NCI-H2196 treated with DMSO at 0.1 percent for 48 hours (cell line): ENCODE results near the gene PDCD1.

ENCODE experiments used
- DNase-seq: peaks from one replicate; lab custom pipeline; 2025; ENCODE audit not compliant: unreplicated experiment; lab: John Stamatoyannopoulos, UW

Gene PDCD1

DNA sequence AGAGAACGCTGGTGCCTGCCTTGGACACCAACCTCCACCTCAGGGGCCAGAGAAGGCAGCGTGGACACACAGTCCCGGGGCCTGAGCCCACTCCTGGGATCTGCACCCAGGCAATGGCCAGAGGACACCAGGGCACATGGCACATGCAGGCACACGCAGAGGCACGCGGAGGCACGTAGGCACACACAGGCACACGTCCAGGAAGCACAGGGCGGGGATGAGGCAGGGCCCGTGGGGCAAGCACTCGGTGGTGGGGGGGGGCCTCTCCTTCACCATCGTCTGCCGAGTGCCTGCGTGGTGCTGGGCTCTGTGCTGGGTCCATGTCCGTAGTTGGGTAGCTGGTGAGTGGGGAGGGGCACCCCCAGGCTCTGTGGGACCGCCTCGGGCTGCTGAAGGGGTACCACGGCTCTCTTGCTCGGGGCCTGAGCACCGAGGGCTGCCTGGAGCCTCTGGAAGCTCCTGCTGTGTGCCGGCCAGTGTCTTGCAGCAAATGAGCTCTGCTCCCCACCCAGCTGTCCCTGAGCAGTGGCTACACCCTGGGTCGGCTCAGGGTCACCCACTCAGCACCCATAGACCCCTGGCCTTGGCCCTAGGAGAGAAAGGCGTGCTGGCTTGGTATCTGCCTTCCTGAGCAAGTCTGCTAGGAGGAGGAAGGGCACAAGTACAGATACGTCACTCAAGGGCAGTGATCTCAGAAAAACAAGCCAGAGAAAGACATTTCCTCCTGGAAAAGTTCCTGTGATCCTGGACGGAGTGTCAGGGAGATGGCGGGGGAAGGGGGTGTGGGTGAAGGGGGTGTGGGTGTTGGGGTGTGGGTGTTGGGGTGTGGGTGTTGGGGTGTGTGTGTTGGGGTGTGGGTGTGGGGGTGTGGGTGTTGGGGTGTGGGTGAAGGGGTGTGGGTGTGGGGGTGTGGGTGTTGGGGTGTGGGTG lies 37.3 kb upstream of the PDCD1 start:
- peak; percentile 33 for DNase-seq

DNA sequence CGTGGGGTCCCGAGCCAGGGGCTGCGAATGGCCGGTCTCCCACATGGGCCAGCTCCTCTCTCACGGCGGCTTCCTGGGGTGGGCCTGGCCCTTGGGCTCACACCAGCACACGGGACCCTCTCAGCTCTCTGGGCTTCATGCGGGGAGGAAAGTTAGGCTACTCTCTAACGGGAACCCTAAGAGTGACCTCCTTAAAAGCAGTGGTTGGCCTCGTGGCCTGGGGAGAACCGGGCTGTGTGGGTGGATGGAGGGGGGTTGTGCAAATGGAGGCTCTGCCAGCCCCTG lies 36.7 kb upstream of the PDCD1 start:
- no peak for DNase-seq

- DNase-seq = no peak
Observed at GRCh38 chr2:241894681-241895426, 36.2 kb upstream of the PDCD1 start.

DNA sequence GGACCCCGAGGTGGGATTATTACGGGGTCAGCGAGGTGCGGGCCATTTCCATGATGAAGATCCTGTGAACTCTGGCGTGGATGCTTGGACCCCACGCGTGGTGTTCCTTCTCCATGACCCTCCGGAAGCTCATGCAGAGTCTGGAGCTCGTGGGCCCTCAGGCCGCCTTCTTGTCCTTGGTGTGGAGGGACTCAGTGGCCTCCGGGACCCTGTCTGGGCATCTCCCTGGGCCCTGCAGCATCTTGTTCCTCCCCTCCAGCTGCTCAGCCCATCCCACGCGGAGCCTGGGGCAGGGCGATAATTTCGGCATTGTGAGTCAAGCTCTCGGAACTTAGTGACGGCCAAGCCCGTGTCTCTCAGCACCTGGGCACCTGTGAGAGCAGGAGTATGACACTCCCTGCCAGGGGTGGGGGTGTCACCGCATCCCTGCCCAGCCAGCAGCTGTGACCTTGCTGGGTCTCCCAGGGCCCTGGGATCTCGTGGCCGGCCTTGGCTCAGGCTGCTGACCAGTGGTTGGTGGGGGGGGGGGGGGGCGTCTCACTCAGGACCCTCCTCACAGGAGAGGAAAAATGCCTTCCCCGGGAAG lies 35.5 kb upstream of the PDCD1 start:
- no peak for DNase-seq

DNA sequence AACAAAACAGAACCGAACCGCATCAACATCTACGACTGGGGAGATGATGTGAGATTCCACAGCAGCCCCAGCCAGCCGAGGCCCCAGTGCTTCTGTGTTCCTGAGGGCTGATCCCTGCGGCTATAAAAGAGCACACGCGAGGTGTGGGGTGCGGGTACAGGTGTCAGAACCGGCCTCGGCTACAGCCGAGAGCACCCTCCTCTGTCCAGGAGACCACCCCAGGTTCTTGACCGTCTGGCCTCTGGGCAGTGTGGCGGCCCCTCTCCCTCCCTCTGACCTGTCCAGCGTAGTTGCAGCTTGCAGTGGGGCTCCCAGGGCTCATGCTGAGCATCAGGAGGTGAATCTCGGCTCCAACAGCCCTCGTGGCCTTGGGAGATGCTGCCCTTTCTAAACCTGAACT lies 34.6 kb upstream of the PDCD1 start:
- DNase-seq = no peak

DNA sequence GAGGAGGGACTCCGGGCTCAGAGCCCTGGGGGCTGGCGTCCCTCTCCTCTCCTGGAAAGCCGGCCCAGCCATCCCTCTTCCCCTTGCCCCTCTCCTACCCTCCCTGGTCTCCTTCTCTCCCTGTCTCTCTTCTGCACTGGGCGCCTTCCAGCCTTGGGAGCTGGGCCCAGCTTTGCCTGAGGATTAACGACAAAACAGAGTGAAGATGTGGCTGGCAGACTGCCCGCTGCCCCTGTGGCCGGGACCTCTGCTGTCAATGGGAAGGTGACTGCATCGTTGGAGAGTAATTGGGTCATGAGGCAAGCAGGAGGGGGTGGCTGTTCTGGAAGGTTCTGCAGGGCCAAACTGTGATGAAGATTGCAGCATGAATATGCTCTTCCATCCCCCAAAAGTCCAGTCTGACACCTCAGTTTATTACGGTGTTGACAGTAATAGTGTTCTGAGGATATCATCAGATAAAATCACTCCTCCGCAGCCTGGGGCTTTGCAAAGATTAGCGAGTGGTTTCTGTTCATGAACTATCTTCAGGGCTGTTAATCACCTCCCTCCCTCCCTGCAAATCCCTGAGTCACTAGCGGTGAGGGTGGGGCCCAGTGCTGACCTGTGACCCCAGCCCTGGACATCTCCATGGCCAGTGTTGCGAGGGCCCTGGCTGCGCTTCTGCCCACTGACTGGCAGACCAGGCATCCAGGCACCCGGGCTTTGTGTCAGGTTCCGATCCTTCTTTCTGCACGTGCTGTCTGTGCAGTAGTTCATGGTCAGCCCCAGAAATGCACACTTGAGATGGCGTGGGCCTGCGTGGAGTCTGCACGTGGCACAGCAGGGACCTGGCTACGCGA lies 33.8 kb upstream of the PDCD1 start:
- DNase-seq = no peak

- DNase-seq = no peak
Observed at GRCh38 chr2:241891988-241892298, 33.2 kb upstream of the PDCD1 start.

DNA sequence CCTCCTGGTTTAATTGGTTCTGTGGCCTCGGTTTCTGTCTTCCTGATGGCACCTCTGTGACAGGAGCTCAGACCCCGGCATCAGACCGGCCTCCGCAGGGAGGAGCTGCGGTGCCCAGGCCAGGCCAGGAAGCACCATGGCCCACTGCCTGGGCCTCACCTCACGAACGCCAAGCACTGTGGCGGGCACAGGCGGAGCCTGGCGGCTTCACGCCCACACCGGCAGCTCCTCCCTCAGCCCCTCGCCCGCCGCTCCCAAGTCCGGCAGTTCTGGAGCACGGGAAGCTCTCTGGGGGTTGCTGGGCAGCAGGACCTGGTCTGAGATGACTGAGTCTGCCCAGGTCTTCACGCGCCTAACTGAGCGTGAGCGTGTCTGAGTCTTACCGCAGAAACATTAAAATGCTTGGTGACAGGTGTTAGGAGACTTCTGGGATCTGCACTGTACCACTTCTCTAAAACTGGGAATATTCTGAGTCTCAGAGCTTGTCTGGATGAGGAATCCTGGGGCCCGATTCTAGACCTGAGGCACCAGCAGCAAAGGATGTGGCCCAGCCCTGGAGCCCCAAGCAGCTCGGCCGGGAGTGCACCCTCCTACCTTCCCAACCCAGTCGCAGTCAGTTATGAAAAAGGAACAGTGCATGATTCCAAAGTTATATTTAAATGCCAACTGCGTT lies 32.8 kb upstream of the PDCD1 start:
- no peak for DNase-seq

GRCh38 chr2:241890524-241891235 lies 32.0 kb upstream of the PDCD1 start:
- no peak for DNase-seq

- DNase-seq = no peak
Observed at GRCh38 chr2:241888641-241889040, 29.9 kb upstream of the PDCD1 start.

DNA sequence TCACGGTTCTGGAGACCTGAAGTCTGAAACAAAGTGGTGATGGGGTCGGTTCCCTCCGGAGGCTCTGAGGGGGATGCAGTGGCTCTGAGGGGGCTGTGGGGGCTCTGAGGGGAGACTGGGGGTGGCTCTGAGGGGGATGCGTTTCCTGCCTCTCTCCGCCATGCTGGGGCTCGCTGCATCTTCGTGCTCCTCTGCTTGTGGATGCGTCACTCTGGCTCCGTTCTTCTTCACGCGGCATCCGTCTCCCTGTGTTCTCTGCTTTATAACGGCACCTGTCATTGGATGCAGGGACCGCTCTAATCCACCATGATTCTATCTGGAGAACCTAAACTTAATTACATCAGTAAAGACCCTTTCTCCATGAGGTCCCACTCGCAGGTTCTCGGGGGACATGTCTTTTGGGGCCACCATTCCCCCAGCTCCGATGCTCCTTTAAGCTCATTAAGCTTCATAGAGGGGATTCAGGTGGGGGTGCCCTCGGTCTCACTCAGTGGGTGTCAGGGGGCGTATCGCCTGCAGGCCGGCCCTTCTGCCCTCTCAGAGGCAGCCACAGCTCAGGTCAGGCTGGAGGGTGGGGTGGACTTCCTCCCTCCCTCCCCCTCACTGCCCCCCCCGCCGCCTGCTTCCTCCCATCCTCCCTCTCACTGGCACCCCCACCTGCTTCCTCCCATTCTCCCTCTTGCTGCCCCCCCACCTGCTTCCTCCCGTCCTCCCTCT lies 29.3 kb upstream of the PDCD1 start:
- DNase-seq = no peak

DNA sequence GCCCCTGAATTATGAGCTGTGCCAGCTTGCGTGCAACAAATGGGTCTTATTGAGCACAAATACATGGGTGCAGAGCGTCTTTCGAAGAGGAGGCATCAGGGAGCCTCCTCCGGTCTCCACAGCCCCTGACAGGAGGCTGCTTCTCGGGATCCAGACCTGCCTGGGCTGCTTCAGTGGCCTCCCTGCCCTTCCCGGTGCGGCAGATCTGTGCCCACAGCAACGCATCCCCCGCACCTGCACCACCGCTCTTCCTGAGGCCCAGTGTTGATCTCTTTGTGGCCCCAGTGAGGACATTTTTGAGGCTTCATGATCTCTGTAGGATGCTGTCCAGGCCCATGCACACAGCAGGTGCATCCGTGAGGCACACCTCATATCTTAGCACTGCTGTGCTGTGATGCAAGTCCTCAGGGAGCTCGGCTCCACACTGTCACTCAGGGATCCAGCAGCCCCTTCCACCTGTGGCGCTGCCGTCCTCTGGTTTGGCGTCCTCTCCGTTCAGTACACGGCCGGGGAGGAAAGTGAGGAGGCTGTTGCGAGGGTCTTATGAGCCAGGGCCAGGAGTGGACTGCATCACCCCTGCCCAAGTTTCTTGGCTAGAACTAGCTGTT lies 28.2 kb upstream of the PDCD1 start:
- no peak for DNase-seq

DNA sequence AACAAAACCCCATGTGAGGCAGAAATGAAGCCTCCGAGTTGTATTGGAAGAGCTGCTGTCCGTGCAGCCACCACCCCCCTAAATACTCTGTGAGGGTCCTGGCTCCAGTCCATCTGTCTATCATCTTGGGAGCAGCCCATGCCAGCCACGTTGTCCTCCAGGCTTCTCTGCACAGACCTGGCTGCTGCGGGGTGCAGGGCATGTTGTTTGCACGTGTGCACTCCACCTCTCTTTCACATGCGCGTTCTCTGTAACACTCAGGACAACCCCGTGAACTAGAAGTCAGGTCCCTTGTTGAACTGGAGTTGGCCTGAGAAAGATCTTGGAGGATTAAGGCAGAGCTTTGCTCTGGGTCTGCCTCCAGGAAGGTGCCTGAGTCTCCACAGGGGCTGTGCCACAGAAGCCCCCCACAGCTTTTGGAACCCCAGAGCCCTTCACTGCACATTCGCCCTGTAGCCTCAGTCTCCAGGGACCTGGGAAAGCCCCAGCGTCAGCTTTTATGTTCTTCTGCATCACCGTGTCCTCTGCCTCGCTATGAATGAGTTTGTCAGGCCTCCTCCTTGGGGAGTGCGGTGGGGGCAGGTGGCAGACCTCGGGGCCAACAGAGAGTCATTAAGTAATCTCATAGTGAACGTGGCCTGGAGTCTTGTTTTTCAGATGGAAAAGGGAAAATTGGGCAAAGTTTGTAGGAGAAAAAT lies 27.4 kb upstream of the PDCD1 start:
- DNase-seq = no peak

GRCh38 chr2:241885291-241885945 lies 26.7 kb upstream of the PDCD1 start:
- no peak for DNase-seq

DNA sequence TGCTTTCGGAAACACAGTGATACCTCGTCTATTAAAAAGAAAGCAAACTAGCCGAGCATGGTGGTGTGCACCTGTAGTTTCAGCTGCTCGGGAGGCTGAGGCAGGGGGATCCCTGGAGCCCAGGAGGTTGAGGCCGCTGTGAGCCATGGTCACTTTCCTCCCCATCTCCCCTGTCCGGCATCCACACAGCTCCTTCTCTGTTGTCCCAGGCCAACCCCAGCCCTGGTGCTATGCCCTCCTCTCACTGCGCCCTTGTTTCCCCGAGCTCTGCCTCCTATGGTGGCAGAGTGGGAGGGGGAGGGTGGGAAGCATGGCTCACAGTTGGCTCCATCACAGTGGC lies 26.2 kb upstream of the PDCD1 start:
- DNase-seq = no peak

- DNase-seq = no peak
Observed at GRCh38 chr2:241882091-241882625, 23.5 kb upstream of the PDCD1 start.

- no peak for DNase-seq
Observed at GRCh38 chr2:241880311-241881073, 21.8 kb upstream of the PDCD1 start.
